Raji (cell line): ENCODE data around the gene RALGPS2.

ENCODE experiments used
- POLR2A ChIP-seq: IDR thresholded peaks from 2 replicates; pipeline ENCODE4 v1.6.1; 2011; ENCODE audit warnings: low read depth, low read length, control low read depth; ENCODE audit not compliant: insufficient read depth

The RALGPS2 gene

DNA sequence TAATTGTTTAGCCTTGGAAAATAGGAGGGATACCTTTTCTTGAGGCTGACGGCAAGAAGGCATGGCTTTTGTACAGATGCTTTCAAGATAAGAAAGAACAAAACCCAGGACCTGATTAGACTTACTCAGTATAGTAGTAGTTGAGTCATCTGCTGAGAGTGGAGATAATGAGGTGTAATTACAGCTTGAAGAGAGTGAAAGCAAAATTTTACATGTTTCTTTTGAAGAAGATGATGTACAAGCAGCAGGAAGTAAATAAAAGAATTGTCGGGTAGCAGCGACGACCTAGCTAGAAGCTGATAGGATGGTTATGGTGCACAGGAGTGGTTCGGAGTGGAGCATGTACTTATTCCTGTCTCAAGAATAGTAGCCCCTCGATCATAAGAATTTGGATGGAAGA, 139.3 kb downstream of the RALGPS2 start:
- no peak for TF ChIP-seq POLR2A

DNA sequence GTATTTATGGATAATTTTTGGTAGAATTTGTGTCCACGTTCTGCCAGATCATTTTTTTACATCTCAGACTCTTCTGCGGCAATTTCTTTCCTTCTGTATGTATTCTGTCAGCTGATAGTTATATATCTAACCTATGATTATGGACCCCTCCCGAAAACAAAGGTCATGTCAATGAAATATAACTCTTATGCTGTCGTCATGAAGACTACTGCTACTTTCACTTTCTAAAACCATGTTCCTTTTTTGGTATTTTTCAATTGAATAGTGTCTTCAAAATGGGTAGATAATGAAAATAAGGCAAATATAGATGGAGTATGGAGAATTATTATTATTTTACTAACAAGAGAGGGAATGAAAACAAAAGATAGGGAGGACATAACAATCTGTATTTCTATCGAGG, 142.6 kb downstream of the RALGPS2 start:
- no peak for TF ChIP-seq POLR2A

DNA sequence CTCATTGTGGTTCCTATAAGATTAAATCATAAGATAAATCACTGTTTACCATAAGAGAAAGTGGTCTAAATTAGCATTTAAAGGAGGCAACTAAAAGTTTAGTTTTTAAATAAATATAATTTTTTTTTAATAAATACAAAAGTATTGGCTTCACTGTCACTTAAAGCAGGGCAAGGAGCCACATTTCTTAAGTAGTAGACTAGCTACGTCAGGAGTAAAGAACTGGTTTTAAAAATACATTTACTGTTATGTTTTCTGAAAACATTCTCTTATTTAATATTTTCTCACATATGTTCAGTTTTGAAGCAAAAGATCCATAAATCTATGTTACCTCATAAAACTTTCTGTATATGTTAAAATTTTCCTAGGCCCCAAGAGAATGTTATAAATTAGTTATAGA, 143.7 kb downstream of the RALGPS2 start:
- TF ChIP-seq POLR2A = no peak

DNA sequence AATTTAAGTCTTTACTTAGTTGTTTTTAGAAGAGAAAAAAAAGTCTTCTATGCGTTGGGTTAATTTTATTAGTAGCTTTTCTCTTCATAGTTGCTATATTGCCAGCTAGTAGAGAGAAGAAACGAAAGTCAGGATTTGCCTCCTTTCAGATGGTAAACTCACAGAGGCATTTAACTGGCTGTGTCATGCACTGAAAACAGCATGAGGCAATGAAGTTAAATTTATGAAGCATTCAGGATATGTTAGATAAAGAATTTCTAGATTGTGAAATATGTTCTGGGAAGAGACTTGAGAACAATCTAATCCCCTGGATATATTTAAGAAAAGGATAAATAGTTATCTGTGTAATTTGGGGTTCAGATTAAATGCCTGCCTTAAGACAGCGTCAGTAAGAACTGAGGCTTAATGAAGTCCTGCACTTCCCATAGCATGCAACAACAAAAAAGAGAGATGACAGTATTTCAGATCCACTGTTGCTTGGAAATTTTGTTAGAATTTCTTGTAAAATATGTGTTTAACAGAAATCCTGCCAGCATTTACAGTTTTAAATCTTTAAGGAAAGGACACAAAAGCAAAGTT, 144.2 kb downstream of the RALGPS2 start:
- TF ChIP-seq POLR2A = no peak

DNA sequence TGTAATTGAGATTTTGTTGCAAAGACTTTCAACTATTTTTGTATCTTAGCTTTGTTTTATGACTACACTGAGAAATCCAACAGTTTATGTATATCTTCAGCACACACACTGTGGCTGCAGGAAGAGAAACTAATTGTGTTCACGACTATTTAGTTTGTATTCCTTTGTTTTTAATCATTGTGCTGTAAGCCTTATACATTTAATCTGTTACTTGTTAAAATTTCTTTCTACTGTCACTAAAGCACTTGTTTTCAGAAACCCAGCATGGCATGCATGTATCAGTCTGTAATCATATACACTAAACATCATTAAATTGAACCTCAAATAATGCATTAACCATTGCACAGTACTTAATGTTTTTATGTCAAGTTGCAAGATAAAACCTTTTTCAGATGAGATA, 145.2 kb downstream of the RALGPS2 start:
- TF ChIP-seq POLR2A = no peak

DNA sequence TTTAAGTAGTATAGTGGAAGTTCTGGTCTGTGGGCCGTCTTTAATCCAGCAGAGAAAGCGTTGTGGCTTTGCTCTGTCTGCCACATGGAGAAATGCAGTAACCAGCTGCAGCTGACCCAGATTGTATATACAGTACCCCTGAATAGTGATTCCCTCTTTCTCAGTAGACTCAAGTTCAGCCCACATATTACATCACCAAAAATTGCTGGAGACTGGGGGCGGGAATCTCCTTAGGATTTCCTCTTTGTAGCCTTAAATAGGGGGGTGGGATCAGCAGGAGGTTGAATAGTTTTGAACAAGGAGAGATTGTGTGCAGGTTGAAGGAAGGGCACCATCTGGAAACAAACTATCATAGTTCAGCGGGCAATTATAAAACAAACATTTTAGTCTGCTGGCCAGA, 145.9 kb downstream of the RALGPS2 start, which contains the start of gene ANGPTL1:
Gene ANGPTL1, minus strand, starts transcription at position 134 of the 400 bp plus-strand sequence. CDS start 5,301 bp downstream, outside the sequence.
- TF ChIP-seq POLR2A = no peak

DNA sequence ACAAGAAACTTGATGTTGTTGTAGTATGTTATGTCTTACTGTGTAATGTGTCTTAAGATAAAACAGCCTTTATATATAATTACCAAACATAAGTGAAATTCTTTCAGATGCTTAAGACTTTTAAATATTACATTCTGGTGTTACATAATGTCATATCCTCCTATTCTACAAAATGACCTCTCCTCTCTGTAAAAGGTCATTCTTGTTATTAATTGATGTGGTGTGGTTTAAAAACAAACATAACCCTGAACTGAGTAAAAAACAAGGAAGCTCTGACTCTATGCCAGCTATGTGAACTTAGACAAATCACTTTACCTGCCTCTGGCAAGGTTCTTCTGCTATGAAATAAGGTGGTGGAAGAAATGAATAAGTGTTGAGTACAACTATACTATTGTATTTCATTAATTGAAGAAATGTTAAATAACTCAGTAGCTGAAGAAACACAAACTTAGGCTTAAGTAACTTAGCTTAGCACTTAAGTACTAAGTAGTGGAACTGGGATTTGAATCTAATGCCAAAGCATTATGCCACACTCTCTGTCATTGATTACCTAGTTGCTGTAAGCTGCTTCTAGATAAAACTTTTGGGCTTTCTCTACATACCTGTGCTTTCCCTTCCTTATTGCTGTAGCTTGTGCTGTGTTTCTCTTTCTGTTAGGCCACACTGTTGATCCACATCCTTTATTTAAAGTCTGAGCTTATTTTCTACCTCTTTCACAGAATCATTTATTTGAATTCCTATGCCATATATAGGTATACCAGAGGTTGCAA, 146.7 kb downstream of the RALGPS2 start:
- TF ChIP-seq POLR2A = no peak

DNA sequence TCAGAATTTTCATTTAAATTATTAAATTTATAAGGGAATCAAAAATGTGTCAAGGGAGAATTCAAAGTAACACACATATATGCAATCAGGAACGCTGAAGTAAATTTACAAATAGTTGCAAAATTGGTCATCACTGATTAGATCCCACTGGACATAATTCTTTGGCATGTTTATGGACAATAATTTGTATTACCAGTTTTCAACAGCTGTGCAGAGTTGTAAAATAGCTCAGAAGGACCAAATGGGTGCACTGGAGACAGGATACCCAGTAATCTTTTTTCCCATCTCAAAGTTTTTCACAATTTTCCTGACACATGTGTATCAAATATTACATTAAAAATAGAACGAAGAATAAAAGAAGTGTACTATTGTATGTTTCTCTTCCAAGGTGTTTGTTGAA, 149.9 kb downstream of the RALGPS2 start:
- no peak for TF ChIP-seq POLR2A

DNA sequence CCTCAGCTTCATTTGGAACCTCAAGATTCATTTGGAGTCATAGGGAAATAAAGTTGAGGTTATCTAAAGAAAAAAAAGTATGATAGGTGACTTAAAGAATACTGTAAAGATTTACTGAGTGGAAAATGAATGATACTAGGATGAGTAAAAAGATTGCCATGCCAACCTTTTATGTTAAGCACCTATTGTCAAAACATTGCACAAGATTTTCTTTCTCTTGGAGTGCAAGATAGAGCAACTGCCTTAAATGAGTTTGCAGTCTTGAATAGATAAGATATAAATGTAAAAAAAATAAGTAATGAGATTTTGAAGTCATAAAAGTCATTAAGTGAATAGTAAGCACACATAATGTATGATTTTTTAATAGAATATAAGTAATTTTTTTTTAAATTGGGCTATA, 150.9 kb downstream of the RALGPS2 start:
- TF ChIP-seq POLR2A = no peak

DNA sequence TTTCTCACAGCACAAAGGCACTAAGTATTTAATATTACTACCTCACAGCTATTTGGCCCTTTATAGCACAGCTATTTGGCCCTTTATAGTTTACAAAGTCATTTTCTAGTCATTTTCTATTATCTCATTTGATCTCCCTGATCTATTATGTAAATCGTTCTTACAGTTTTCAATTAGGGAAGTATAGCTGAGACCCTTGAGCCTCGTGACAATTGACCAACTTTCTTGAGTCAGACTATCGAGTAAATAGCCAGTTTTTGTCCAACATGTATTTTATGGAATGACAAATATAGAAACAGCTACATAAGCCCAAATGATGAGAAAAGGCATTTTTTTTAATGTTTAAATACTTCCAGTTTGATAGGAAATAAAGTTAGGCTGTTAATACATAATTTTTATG, 152.9 kb downstream of the RALGPS2 start:
- TF ChIP-seq POLR2A = no peak

DNA sequence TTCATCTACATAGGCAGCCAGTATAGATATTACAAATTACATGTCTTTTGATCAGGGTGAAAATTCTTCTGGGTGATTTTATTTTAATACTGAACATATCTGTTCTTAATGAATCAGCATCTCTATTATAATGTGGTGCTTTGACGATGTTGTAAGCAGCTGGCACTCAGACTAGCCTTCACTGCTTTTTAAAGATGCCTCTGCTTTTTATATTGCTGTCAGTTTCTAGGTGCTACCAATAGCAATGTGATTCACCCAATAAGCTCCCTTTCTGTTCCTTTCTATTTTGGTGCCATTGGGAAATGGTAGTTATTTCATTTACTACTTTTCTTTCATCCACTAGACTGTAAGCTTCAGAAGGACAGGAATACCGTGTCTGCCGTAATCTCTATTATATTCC, 156.9 kb downstream of the RALGPS2 start:
- no peak for TF ChIP-seq POLR2A

DNA sequence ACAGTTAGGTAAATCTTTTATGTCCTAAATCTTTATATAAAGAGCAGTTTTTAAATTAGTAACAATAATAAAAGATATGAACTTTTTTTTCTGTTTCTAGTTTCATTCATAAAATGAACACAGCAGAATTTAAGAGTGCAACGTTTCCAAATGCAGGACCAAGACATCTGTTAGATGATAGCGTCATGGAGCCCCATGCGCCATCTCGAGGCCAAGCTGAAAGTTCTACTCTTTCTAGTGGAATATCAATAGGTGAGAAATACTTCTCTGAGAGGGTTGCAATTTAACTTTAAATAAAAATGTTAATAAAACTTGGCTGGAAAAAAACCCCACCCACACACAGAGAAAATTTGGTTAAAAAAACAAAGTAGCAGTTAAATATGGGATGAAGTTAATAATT, 160.8 kb downstream of the RALGPS2 start:
- TF ChIP-seq POLR2A = no peak

DNA sequence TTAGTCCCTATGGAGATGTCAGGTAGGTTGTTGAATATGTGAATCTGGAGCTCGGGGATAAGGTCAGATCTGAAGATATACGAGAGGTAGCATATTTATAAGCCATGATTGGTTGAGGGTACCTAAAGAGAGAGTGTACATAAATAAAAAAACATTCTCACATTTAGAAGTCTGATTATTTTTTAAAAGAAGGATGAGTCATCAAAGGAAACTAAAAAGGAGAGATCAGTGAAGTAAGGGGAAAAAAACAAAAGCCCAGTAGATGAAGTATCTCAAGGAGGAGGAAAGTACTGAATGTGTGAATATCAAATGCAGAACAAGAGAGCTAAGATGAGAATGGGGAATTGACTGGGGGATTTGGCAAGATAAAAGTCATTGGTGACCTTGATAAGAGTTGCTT, 161.5 kb downstream of the RALGPS2 start:
- TF ChIP-seq POLR2A = no peak

DNA sequence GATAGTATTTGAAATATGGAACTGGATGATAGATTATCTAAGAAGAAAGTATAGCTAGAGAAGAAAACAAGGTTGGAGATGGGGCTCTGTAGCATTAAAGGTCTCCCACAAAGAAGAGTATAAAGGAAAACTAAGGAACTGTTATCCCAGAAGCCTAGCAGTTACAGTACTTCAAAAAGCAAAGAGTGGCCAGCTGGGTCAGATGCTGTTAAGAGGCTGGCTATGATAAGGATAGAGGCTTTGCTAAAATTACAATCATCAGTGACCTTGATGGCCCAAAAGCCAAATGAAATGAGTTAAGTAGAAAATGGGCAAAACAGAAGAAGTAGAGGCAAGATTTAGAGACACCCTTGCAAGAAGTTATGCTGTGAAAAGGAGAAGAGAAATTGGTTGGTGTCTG, 170.9 kb downstream of the RALGPS2 start:
- TF ChIP-seq POLR2A = no peak

DNA sequence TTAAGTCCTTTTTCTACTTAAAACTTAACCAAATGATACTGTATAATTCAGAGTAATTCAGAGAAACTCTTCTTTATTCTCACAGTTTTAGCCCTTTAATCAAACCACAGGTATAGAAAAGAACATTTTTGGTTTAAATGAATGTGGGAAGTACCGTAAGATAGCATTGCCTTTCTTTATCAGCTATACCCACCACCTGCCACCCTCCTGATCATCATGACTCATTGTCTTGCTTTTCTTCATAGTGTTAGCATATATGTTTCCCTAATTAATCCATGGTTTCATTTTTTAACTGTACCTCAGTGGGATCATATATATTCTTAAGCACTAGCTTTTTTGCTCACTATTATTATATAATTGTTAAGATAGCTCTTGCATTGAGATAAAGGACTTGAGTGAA, 173.4 kb downstream of the RALGPS2 start:
- TF ChIP-seq POLR2A = no peak

DNA sequence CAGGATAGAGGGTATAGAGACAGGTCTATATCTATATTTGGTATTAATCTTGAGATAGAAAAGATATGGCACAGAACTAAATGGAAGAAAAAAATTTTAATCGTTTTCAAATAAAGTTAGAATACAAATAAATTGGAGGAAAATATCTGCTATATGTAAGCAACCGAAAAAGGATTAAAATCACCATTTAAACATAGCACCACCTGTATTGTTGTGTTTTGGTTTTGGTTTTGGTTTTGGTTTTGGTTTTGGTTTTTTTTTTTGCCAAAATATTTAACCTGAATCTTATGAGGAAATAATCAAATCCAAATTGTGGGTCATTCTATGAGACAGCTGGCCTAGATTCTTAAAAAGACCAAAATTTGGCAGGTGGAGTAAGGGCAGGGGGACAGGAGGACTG, 174.4 kb downstream of the RALGPS2 start:
- no peak for TF ChIP-seq POLR2A
